Measurements from ENCODE around the gene PITPNB.

Gene PITPNB

DNA sequence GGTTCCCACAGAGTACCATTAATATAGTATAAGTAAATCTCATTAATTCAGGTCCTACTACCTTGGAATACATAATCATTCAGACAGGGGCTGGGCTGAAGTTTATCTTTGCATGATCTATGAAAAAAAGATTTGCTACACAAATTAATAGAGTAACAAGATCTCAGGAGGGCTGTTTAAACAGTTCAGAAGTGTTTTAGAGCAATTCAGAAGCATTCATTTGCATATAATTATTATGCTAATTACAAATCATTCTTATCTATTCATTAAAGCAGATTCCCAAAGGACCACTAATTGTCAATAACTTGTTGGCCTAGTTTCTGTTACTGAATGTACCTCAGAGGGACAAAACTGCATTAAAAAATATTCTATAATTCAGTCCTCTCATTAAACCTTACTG lies 40.5 kb downstream of the PITPNB start:
- DNase-seq: no peak

DNA sequence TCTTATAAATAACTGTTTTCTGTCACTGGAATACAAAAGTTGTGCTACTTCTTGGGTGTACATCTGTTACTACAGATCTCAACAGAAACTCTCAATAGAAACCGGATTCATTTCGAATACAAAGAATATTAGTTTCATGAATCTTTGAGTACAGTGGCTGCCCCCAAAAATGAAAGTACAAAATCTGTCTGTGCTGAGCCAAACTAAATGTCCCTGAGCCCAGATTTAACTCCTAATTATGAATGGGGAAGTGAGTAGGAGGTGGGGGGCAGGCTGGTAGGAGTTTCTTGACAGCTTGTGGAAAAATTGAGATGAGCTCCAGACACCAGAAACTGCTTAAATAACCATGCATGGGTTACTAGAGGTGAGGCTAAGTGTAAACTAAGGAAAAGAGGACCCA lies 41.6 kb downstream of the PITPNB start:
- DNase-seq: no peak

- peak; percentile 10 for DNase-seq
These were observed 42.4 kb downstream of the PITPNB start for GRCh38 chr22:27876684-27877083.

DNA sequence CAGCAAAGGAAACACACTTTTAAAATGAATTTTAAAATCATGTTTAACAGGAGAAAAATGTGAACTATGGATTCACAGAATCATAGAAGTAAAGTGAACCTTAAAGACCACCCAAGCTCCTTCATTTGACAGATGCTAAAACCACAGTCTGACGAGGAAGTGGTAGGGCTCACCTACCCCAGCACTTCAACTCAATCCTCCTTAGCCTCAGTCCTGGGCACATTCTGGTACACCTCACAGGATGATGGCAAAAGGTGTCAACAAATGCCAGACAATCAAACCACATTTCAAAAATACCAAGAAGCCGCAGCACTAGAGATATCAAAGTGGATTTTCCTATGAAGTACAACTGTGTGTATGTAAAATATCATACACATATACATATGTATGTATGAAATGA lies 43.1 kb downstream of the PITPNB start:
- DNase-seq: no peak

- no peak for DNase-seq
These were observed 44.3 kb downstream of the PITPNB start for GRCh38 chr22:27874764-27875163.

DNA sequence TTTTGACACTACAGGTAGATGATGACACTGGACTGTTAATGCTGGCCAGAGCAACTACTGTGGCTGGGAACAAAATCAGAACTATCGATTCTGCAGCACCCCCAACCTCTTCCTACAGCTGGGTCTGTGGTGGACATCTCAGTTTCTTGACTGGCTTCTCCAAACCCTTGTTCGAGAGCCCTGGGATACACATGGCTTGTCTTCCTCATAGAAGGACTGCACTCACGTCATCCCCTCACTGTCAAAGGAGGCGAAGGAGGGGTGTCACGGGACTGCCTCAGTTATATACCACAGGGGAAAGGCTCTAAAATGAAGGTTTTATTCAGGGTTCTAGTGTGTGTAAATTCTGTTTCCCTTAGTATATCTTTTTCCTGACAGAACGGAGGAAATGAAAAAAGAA lies 44.9 kb downstream of the PITPNB start:
- DNase-seq: no peak

GRCh38 chr22:27873472-27873871 lies 45.6 kb downstream of the PITPNB start:
- no peak for DNase-seq

DNA sequence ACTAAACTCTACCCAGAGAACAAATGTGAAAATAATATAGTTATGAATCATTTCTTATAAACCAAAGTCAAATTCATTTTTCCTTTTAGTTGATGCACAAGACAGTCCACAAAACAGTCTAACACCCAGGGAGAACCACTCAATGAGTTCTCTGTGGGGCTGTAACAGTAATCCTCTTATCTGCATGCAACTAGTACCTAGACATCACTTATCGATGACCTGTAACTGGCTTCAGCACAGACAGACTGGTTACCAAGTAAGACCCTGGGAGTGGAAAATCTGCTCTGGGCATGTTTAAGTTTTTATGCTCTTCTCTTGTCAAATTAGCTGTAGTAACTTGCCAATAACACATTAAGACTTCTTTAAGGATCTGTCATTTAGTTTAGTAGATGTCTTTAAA lies 46.6 kb downstream of the PITPNB start:
- no peak for DNase-seq

- no peak for DNase-seq
These were observed 47.6 kb downstream of the PITPNB start for GRCh38 chr22:27871306-27872014.

GRCh38 chr22:27870234-27871191 lies 48.5 kb downstream of the PITPNB start:
- no peak for DNase-seq

GRCh38 chr22:27868732-27869282 lies 50.2 kb downstream of the PITPNB start:
- DNase-seq: no peak

DNA sequence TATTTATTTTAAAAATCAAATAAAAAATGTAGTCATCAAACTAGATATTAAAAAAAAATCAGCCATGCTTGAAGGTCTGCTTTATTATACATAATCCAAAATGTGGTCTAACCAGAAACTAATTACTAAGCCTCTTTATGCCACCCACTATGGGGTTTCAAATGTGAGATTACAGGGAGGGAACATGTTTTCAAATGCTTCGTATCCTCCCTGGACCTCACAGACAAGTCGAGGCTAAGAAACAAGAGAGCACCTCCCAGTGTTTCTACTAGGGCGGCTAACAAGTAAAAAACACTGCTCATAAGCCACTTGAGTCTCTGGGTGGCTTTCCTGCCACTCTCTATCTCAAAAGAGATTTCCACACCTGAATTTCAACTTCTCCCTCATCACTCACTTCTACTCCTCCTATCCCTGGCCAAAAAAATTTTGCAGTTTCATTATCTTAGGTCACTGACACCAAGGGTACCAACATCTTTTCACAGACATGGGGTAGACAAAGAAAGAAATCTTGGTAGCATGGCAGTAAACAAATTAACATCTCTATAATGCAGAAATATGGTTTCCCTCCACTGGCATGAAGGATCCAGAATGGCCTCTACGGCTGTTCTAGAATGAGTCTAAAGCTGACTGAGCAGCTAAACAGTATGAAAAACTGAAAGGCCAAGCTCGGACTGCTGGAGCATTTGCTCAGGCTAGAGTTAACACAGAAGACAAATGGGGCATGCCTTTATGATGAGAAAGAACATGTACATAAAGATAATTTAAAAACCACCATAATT lies 50.9 kb downstream of the PITPNB start:
- no peak for DNase-seq

DNA sequence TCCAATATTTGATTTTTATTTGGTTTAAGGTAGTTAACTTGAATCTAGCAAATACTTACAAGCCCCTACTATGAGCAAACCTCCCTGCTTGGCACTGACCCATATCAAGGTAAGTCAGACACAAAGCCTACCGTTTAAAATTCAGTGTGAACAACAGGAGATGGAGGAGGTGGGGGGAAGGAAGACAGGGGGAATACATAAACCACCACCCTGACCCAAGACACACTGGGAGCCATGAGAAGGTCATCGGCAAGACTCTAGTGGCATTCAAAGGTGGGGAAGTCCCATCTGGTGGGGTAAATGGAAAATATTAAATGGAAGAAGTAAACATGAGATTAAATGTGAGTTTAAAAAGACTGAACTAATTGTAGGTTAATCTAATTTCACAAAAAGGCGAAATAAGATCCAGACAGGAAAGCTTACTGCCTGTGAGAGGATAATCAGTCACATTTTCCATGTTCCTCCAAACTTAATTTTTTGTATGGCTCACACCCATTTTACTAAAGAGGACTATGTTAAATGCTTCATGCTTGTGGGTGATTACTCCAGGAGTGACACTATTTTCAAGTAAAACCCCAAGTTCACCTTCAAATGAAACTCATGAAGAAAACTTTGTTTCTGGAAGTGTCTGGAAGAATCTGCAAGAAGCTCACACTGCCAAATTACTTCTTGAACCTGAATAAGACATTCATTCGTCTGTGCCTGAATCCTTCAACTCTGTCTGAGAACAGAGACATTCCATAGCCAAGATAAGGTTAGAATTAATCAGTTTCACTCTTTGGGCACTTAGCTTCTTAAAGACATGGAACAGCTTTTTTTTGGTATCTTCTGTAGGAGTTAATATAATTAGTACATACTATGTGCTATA lies 51.7 kb downstream of the PITPNB start:
- no peak for DNase-seq

DNA sequence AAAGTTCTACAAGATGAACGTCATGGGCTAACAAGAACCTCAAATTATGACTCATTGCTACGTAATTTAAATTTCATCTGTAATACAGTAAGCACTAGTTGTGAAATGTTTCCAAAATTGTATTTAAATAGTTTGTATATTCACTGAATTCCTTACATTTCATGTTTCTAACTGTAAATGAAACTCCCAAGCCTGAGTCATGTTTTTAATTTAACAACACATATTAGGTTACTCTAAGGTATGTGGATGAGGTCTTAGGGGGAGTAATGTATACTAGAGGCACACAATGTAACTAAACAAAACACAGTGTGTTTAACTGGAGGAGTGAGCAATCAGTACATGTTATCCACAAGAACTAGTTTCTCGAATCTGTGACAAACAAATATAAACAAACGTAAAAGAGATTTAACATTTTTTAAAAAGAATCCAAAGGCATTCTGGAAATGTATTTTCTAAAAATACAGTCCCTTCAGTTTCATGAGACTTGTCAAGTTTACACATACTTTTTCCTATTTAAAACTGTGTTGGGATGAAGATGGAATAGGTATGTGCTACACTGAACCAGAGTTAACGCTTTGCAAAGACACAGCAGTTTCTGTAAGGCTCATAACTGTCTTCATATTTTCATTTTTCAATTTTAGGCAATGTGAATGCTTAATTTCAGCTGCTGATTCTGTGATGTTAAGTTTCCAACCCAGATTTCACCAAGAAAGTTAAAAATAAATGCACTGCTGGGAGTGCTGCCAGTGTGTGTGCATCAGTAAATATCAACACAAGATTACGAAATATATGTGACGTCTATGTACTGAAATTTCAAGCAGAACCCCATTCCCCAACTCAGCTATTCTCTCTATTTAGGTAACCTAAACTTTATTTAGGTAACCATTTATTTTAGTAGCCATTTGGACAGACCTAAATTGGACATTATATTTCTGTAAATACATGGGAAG lies 52.6 kb downstream of the PITPNB start:
- DNase-seq: no peak

- no peak for DNase-seq
These were observed 53.6 kb downstream of the PITPNB start for GRCh38 chr22:27865496-27865895.

- no peak for DNase-seq
These were observed 55.5 kb downstream of the PITPNB start for GRCh38 chr22:27863556-27863955.

DNA sequence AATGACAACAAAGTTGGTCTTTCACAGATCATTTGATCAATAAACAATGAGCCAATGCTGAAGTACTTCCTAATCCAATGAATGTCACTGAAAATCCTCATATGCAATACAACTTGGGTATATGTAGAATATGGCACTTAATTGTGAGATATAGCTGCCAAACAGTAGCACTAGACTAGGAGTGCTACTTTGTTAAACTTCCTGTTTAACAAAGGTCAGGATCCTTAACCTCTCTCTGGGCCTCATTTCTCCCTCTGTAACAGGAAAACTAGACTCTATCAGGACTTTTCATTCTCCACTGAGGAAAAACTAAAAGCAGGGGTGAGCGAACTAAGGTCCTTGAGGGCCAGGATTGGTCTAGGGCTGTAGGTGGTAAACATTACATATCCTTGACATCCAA lies 56.1 kb downstream of the PITPNB start:
- DNase-seq: no peak

GRCh38 chr22:27859336-27859735 lies 59.7 kb downstream of the PITPNB start:
- no peak for DNase-seq

GRCh38 chr22:27858626-27859025 lies 60.4 kb downstream of the PITPNB start:
- no peak for DNase-seq

GRCh38 chr22:27857443-27857842 lies 61.6 kb downstream of the PITPNB start:
- no peak for DNase-seq

- no peak for DNase-seq
These were observed 62.7 kb downstream of the PITPNB start for GRCh38 chr22:27856386-27856785.
